ENCODE data around the gene KIF1A.

The KIF1A gene, protein sequence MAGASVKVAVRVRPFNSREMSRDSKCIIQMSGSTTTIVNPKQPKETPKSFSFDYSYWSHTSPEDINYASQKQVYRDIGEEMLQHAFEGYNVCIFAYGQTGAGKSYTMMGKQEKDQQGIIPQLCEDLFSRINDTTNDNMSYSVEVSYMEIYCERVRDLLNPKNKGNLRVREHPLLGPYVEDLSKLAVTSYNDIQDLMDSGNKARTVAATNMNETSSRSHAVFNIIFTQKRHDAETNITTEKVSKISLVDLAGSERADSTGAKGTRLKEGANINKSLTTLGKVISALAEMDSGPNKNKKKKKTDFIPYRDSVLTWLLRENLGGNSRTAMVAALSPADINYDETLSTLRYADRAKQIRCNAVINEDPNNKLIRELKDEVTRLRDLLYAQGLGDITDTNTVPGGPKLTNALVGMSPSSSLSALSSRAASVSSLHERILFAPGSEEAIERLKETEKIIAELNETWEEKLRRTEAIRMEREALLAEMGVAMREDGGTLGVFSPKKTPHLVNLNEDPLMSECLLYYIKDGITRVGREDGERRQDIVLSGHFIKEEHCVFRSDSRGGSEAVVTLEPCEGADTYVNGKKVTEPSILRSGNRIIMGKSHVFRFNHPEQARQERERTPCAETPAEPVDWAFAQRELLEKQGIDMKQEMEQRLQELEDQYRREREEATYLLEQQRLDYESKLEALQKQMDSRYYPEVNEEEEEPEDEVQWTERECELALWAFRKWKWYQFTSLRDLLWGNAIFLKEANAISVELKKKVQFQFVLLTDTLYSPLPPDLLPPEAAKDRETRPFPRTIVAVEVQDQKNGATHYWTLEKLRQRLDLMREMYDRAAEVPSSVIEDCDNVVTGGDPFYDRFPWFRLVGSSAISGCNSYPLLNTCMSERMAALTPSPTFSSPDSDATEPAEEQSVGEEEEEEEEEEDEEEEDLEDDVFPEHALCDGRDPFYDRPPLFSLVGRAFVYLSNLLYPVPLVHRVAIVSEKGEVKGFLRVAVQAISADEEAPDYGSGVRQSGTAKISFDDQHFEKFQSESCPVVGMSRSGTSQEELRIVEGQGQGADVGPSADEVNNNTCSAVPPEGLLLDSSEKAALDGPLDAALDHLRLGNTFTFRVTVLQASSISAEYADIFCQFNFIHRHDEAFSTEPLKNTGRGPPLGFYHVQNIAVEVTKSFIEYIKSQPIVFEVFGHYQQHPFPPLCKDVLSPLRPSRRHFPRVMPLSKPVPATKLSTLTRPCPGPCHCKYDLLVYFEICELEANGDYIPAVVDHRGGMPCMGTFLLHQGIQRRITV (N-terminal part only)

DNA sequence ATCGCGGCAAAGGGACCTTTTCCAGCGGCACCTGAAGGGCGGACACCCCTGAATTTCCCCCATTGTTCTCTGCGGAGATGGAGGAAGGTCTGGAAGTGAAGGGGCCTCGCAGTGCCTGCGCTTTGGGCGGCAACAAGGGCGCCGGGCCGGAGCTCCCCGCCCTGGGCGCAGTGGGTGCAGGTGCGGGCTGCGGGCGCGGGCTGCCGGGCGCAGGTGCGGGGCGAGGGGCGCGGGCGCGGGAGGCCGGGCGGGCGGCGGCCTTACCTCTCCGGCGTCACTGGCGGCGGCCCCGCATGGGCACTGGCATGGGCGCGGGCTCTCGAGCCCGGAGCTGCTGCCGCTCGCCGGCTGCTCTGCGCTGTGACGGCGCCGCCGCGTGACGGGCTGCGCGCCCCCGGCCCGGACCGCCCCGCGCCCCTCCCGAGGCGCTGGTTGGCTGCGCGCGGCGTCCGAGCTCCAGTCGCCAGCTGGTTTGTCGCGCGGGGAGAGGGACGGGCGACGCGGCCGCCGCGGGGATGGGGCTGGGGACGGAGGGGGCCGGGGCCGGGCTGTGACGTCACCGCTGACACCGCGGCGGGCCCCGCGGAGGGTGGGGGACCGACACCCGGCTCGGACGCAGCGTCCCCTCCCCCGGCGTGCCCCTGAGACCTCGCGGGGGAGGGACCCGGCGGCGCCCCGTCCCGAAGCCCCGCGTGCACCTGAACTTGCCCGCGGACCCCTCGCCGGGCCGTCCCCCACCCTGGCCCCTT lies at the start of gene KIF1A:
Gene KIF1A, minus strand, starts transcription at position 362 of the 749 bp plus-strand sequence. CDS start 22,467 bp downstream, outside the sequence.
- peak; percentile 87 to 94 for DNase-seq

DNA sequence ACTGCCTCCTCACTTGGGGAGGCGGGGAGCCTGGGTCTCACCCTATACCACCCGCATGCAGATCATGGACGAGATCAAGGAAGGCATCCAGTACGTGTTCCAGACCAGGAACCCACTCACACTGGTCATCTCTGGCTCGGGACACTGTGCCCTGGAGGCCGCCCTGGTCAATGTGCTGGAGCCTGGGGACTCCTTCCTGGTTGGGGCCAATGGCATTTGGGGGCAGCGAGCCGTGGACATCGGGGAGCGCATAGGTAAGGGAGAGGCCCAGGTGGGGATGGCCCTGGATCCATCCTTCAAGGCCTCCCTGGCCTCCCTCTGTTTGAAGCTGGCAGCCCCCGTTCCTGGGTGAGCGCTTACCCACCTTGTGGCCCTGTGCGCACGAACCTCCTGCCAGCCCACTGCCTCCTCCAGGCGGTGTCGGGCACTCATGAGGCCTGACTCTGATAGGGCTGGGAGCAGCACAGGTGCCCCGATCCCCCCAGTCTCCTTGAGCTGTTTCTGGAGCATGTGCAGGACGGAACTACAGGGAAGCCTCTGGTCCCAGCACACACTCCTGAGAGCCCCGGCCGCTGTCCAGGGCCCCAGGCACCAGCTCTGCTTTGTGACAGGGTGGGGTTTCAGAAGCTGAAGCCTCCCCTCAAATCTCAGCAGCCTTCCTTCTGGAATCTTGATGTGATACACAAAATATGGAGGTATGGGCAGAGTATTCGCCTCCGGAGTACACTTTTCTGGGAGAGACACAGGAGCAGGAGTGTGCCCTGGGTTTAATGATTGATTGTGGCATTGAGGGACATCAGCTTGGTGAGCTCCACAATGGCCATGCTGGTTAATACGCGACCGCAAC lies 49.3 kb upstream of the KIF1A start:
- DNase-seq, result no peak

DNA sequence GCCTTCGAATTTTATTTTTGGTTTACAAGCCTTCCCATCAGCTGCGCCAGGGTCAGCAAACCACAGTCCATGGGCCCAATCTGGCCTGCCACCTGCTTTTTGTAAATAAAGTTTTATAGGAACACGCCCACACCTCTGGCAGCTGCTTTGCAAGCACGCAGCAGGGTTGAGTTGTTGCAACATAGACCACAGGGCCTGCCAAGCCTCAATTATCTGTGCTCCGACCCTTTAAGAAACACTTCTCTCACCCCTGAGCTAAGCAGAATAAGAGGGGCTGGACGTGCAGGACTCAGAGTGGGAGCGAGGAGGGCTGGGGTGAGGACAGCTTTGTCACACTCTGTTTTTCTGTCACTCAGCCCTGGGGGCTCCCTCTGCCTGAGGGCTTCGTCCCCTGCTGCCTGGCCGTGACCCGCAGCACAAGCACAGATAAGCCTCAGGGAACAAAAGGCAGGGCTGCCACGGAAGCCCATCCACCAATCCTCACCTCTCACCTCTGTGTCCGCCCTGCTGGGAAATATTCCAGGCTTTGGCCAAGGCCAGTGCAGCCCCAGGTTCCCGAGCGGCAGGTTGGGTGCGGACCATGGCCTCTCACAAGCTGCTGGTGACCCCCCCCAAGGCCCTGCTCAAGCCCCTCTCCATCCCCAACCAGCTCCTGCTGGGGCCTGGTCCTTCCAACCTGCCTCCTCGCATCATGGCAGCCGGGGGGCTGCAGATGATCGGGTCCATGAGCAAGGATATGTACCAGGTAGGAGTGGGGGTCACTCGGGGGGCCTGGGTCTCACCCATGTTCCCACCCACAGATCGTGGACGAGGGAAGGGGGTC lies 48.5 kb upstream of the KIF1A start, which contains the start of gene AGXT:
Gene AGXT, plus strand, starts transcription at position 539 of the 823 bp plus-strand sequence. Its CDS starts 42 bp downstream, at position 581.
- DNase-seq, result no peak

- DNase-seq, result no peak
Measured at GRCh38 chr2:240865391-240865790, 45.4 kb upstream of the KIF1A start.

DNA sequence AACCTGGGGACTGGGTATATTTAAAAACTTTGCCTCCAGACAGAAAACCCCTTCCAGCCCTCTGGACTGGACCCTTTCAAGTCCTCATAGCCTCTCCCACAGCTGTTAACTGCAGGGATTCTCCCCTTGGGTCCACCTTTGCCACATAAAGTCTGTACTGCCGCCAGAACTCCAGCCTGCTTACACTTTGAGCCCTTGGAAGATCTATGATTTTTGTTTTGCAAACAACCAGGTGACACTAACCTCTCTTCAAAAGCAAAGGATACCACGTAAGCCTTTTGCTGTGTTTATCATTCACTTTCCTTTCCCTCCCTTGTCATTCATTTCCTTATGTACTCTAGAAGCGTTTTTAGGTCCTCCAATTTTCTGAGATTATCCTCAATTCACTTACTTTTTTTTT lies 44.5 kb upstream of the KIF1A start:
- no peak for DNase-seq

DNA sequence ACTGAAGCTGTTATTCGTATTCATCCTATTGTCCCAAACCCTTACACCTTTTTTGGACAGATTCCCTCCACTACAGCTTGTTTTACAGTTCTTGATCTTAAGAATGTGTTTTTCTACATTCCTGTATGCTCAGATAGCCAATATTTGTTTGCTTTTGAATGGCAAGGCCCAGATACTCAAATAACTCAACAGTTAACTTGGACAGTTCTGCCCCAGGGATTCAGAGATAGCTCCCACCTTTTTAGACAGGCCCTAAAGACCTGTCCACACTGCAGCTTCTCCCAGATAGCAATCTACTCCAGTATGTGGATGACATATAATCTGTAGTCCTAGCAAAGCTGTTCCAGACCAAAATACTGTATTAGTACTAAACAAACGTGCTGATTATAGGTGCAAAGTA lies 41.5 kb upstream of the KIF1A start:
- no peak for DNase-seq

GRCh38 chr2:240858871-240859270 lies 38.9 kb upstream of the KIF1A start:
- no peak for DNase-seq

GRCh38 chr2:240858321-240858720 lies 38.3 kb upstream of the KIF1A start:
- no peak for DNase-seq

DNA sequence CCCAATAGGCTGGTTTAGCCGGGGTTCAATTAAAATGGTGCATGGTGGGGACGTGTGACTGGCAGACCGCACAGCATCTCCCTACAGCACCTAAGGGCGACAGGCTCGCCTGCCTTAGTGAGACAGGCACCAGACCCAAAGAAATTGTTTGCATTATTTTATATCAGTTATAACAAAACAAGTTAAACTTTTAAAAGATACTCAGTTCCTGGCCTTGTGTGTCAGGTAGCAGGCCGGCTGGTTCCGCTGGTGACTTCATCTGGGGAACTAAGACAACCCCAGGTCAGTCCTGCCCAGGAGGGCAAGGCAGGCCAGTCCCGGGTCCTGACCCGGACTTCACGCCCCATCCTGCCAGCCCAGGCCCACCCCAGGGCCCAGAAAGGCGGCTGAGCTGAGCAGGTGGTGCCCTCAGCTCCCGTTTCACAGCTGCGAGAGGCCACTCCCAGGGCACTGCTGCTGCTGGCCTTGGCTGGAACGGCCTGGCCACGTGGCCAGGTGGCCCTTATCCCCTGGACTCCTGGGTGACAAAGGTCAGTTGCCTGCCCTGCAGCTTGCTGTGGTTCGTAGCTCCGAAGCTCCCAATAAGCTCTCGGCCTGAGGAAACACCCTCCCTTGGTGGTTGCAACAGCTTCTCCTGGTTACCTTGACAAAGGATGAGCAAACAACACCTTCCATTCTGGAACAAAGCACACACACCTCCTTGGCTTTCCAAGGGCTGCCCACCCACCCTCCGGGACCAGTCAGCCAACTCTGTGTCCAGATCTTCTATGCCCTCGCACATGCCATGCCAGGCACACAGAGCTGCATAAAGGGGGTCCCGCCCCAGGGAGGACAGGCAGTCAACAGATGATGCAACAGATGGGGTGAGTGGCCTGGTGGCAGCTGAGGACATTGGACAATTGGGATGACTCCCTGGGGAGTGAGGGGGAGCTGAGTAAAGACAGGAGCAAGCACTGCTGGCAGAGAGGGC lies 37.3 kb upstream of the KIF1A start:
- DNase-seq, result no peak

GRCh38 chr2:240856151-240856980 lies 36.3 kb upstream of the KIF1A start:
- DNase-seq, result no peak

DNA sequence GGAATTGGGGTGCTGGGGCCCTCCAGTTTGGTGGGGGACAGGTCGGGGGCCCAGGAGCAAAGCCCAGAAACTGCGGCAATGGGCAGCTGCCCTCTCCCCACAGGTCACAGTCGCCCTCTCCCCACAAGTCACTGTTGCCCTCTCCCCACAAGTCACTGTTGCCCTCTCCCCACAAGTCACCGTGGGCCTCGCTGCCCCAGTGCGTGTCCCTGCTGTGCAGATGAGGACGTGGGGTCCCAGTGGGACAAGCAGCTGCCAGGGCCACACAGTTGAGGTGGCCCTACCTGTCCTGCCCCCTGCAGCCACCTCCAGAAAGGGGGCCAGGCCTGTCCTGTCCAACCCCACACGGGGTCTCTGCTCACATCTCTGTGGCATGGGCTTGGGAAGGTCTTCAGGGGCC lies 35.7 kb upstream of the KIF1A start:
- DNase-seq, result no peak

DNA sequence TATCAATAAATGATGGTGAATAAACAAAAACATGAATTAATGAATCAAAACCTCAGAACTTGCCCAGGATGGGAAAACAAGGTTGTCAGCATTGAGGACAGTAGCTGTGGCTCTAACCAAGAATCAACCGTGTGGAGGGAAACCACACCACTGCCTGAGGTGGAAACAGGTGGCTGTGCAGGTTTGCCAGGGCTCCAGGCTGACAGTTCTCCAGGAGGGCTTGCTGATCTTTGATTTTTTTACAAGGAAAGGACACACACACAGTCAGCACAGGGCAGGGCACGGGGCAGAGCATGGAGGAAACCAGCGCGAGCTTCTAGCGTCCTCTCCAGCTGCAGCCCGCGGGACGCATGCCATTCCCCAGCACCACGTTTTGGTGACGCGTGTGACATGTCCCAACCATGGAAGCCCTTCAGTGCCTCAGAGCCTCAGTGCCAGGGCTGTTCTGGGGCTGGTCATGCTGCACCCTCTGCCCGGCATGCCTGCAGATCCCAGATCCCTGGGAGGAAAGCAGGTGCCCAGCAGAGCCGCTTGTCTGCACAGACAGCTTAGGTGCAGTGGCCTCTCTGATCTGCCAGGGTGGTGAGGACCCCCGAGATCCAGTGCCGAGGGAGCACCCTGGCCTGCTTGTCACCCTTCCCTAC lies 32.8 kb upstream of the KIF1A start:
- no peak for DNase-seq

DNA sequence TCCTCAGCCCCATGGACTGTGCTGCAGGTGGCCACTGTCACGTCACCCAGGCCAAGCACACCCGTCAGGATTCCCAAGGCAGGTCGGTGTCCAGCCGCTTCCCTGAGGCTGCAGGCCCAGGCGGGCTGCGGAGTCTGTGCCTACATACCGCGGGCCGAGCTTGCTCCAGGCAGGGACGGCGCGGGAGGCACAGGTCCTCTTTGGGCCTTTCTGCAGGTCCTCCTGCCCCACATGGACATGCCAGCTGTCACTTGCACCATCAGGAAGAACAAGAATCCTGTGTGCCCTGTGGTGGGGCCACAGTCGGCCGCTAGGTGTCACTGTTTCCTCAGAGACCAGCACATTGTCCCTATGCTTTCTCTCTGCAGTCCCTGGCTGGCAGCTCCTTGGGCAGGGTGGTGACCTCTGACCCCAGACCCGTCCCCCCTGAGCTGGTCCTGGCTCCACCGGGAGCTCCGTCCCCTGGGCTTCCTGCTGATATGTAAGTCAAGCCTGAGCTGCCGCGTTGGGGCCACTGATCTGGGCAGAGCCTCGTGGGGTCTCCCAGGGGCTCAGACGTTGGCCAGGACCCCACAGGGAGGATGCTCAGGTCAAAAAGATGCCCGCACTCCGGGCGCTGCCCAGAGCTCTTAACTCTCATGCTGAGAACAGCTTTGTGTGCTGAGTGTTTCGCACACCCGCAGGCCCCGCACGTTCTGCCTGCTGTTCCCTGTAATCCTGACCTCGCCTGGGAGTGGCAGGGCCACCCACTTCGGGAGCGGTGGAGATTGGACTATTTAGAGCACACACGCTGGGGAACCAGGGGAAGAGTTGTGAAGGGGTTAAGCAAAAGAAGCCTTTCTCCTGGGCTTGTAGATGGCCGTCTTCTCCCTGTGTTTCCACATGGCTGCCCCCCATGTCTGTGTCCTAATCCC lies 31.3 kb upstream of the KIF1A start:
- peak; percentile 37 to 64 for DNase-seq

DNA sequence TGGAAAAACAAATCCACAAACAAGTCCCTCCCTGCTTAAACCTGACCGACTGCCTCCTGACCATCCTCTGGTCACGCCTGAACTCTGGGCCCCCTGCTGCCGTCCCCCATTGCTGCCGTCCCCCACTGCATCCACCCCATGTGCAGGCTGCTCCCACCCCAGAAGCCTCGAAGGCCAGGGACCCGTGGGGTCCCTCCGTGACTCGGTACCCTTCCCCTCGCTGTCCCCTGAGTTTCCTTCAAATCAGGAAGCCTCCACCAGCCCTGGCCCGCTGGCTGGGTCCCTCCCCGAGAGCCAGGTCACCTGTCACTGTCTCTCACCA lies 30.7 kb upstream of the KIF1A start:
- DNase-seq, result no peak

DNA sequence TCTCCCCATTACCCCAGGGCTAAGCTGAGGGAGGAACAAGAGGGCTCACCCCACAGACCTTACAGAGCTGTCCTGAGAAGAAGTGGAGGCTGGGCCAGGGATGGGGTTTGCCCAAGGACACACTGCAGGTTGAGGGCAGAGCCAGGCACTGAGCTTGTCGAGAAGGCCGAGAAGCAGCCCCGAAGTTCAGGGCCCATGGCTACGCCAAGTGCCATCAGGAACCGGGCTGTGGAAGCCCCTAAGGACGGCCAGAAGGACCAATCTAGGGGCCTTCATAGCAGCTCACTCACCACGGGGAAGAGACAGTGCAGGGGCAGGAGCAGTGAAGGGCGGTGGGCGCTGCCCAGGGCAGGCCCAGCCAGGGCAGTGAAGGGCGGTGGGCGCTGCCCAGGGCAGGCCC lies 30.0 kb upstream of the KIF1A start:
- no peak for DNase-seq

- no peak for DNase-seq
Measured at GRCh38 chr2:240848900-240849680, 29.1 kb upstream of the KIF1A start.
